PC-9 (cell line): ENCODE results near the gene CAPZA1. TPM values are rescaled to one million over a fixed set of nuclear protein-coding genes. Genes with fewer than 3 reads are reported as not detected.
A peak's percentile ranks its signal among the peaks of the same experiment; 100 is the strongest.

Experiments used
- BruUV-seq: library from RNA; stranded (reverse); fragments of 400-500 nt; replicated peaks from 2 replicates; lab custom pipeline; 2021; lab: Mats Ljungman, UMichigan
- CTCF ChIA-PET: fragments of 300-600 bp; sonication (Branson Sonifier 250); formaldehyde crosslinking; loops from one replicate; lab custom pipeline; 2022; ENCODE audit warnings: antibody characterized with exemption; lab: Charles Lee
- POLR2A ChIA-PET: fragments of 300-600 bp; sonication (Branson Sonifier 250); formaldehyde crosslinking; loops from one replicate; lab custom pipeline; 2022; ENCODE audit warnings: antibody characterized with exemption; ENCODE audit not compliant: unreplicated experiment; lab: Charles Lee
- DNase-seq, 2 experiments: peaks; one replicate each; pipeline versions ENCODE4 v3.0.0 to v3.0.0-alpha.2; 2015 to 2022; ENCODE audit warnings: mixed read lengths in 1 of 2
- H2AFZ ChIP-seq: fragments of 200-600 bp; sonication (generic); 2 replicates; pipeline ENCODE4 v1.8.1; 2017; ENCODE audit warnings: antibody characterized with exemption
- H3F3A ChIP-seq: fragments of 200-600 bp; sonication (generic); 2 replicates; pipeline ENCODE4 v1.8.1; 2017; ENCODE audit warnings: antibody characterized with exemption, mild to moderate bottlenecking, low read depth; ENCODE audit not compliant: insufficient read depth
- H3K27ac ChIP-seq: fragments of 200-600 bp; sonication (generic); 2 replicates; pipeline ENCODE4 v1.6.1; 2016; ENCODE audit warnings: mixed run types
- H3K27me3 ChIP-seq: fragments of 200-600 bp; sonication (generic); 2 replicates; pipeline ENCODE4 v1.6.1; 2016; ENCODE audit warnings: low read depth, mixed run types; ENCODE audit not compliant: insufficient read depth
- H3K36me3 ChIP-seq: fragments of 200-600 bp; sonication (generic); 2 replicates; pipeline ENCODE4 v1.6.1; 2016; ENCODE audit warnings: low read depth, mixed run types
- H3K4me1 ChIP-seq: fragments of 200-600 bp; sonication (generic); replicated peaks from 2 replicates; pipeline ENCODE4 v1.6.1; 2016; ENCODE audit warnings: mixed run types; ENCODE audit not compliant: insufficient read depth
- H3K4me2 ChIP-seq: fragments of 200-600 bp; sonication (generic); 2 replicates; pipeline ENCODE4 v1.6.1; 2017; ENCODE audit warnings: mixed run types
- H3K4me3 ChIP-seq: fragments of 200-600 bp; sonication (generic); 2 replicates; pipeline ENCODE4 v1.6.1; 2016; ENCODE audit warnings: mixed run types
- H3K79me2 ChIP-seq: fragments of 200-600 bp; sonication (generic); 2 replicates; pipeline ENCODE4 v1.6.1; 2017; ENCODE audit warnings: low read depth, mixed run types
- H3K9me2 ChIP-seq: fragments of 200-600 bp; sonication (generic); 2 replicates; pipeline ENCODE4 v1.8.1; 2017; ENCODE audit warnings: mild to moderate bottlenecking; ENCODE audit not compliant: insufficient read depth
- H3K9me3 ChIP-seq: fragments of 200-600 bp; sonication (generic); 2 replicates; pipeline ENCODE4 v1.8.1; 2016; ENCODE audit warnings: low read depth; ENCODE audit not compliant: insufficient read depth
- H4K20me1 ChIP-seq: fragments of 200-600 bp; sonication (generic); 2 replicates; pipeline ENCODE4 v1.8.1; 2017; ENCODE audit not compliant: insufficient read depth
- CTCF ChIP-seq: fragments of 200-600 bp; sonication (generic); conservative IDR thresholded peaks from 2 replicates; pipeline ENCODE4 v1.6.1; 2017; ENCODE audit warnings: mixed run types, antibody characterized with exemption, mild to moderate bottlenecking, moderate library complexity
- EZH2 ChIP-seq: fragments of 200-600 bp; sonication (generic); IDR thresholded peaks from 2 replicates; pipeline ENCODE4 v1.8.0; 2017; ENCODE audit warnings: antibody characterized with exemption, low read depth
- intact Hi-C: fragments of 100-400 bp; cut with micrococcal nuclease; formaldehyde crosslinking; loops from one replicate; pipeline ENCODE4 v1.10.0; 2022; ENCODE audit not compliant: unreplicated experiment
- total RNA-seq: library from RNA; stranded (reverse); gene quantifications from 2 replicates; pipeline ENCODE4 v1.2.3, GENCODE V29; 2021

CAPZA1 gene
- total RNA-seq, 1 experiment from 2014 or later = 145 TPM

GRCh38 chr1:112603012-112603411 is 16.6 kb upstream of the CAPZA1 start:
- no peak for TF ChIP-seq EZH2
- peaks cover 15% of the 10 kb centered on the region; the same call in 1 of the 2 replicates for H3K36me3 ChIP-seq
- H3K4me3 ChIP-seq = no peak overlapping the region
- H3K9me3 ChIP-seq = no peaks in the 10 kb centered on the region
- H3K27ac ChIP-seq = no peak overlapping the region
- no peak for DNase-seq
- H3K9me2 ChIP-seq = no peaks in the 10 kb centered on the region
- no TSS peak for BruUV-seq
- no peak overlapping the region for H2AFZ ChIP-seq
- CTCF ChIA-PET = no interaction called here
- no peaks in the 10 kb centered on the region for H4K20me1 ChIP-seq
- intact Hi-C loops = no loop called here
- H3K27me3 ChIP-seq = no peaks in the 10 kb centered on the region
- peaks cover 8% of the 10 kb centered on the region; the same call in 1 of the 2 replicates for H3F3A ChIP-seq
- H3K4me1 ChIP-seq = no peaks in the 10 kb centered on the region
- no peaks in the 10 kb centered on the region for H3K79me2 ChIP-seq
- H3K4me2 ChIP-seq = no peak overlapping the region
- POLR2A ChIA-PET = no interaction called here

- TF ChIP-seq CTCF = no peak
- no peak for TF ChIP-seq EZH2
- H3K4me2 ChIP-seq = no peak overlapping the region
- no peaks in the 10 kb centered on the region for H3K9me2 ChIP-seq
- H3K36me3 ChIP-seq = peaks cover 20% of the 10 kb centered on the region; the same call in 1 of the 2 replicates
- H3K4me1 ChIP-seq = no peaks in the 10 kb centered on the region
- DNase-seq = no peak
- ChIA-PET POLR2A (no interaction called here), CTCF (no interaction called here)
- no peak overlapping the region for H2AFZ ChIP-seq
- no peaks in the 10 kb centered on the region for H3K9me3 ChIP-seq
- intact Hi-C loops = no loop called here
- no peaks in the 10 kb centered on the region for H3K79me2 ChIP-seq
- BruUV-seq = no TSS peak
- H3K4me3 ChIP-seq = no peak overlapping the region
- H3F3A ChIP-seq = peaks cover 8% of the 10 kb centered on the region; the same call in 1 of the 2 replicates
- H4K20me1 ChIP-seq = no peaks in the 10 kb centered on the region
- H3K27me3 ChIP-seq = no peaks in the 10 kb centered on the region
- no peak overlapping the region for H3K27ac ChIP-seq
These were observed 16.1 kb upstream of the CAPZA1 start for GRCh38 chr1:112603541-112603940.

GRCh38 chr1:112605633-112606327 is 13.9 kb upstream of the CAPZA1 start:
- Histone ChIP-seq H3K36me3 (peaks cover 37% of the 10 kb centered on the region), H3K4me2 (no peak overlapping the region), H3K9me2 (no peaks in the 10 kb centered on the region), H3K27me3 (no peaks in the 10 kb centered on the region), H2AFZ (no peak overlapping the region), H3K27ac (no peak overlapping the region), H3K4me3 (no peak overlapping the region), H4K20me1 (no peaks in the 10 kb centered on the region), H3K4me1 (no peaks in the 10 kb centered on the region), H3F3A (peaks cover 8% of the 10 kb centered on the region; the same call in 1 of the 2 replicates), H3K79me2 (0 out of 2 replicates have a peak, but pooled peaks cover under 1% of the 10 kb centered on the region), H3K9me3 (no peaks in the 10 kb centered on the region)
- ChIA-PET CTCF (no interaction called here), POLR2A (interaction anchor here (0.6 kb wide), 3 partner anchors 13 to 1661 kb away, joined by 3 to 5 read pairs (median 3); partner anchors contain the start of gene ST7L)
- intact Hi-C loops = no loop called here
- BruUV-seq = TSS peak; percentile 18
- DNase-seq = peak in 1 of 2 experiments; percentile 29
- no peak for TF ChIP-seq EZH2
- TF ChIP-seq CTCF = no peak
